Measurements from ENCODE around the gene PTPRT.

DNA sequence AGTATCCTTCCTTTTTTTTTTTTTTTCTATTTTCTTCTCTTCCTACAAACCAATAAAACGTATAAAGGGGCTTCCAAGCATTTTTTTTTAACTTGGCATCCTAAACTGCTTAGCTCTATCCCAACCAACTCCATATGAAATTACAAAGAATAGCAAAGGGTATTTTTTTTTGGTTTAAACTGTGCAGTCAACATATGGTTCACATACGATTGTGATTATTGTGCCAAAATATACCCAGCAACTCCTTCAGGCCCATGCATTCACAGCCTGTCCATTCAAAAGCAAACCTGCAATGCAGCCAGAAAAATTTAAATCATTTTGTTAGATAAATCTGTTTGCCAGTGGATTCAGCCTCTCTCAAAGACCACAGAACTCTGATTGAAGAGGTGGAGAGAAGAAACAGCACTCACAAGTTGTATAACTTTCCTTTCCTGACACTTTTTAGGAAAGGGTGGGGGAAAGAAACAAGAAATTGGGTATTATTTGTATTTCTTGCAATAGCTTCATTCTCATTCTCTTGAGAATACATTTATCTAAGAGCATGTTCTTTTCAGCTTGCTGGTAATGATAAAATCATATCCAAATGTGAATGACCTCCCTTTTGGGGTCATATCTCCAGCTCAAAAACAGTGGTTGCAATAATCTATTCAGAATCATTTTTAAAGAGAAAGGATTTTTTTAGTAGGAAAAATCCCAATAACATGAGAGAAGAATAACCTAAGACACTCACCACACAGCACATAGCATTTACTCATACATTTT lies 870.3 kb downstream of the PTPRT start:
- TF ChIP-seq, protein P1, sequence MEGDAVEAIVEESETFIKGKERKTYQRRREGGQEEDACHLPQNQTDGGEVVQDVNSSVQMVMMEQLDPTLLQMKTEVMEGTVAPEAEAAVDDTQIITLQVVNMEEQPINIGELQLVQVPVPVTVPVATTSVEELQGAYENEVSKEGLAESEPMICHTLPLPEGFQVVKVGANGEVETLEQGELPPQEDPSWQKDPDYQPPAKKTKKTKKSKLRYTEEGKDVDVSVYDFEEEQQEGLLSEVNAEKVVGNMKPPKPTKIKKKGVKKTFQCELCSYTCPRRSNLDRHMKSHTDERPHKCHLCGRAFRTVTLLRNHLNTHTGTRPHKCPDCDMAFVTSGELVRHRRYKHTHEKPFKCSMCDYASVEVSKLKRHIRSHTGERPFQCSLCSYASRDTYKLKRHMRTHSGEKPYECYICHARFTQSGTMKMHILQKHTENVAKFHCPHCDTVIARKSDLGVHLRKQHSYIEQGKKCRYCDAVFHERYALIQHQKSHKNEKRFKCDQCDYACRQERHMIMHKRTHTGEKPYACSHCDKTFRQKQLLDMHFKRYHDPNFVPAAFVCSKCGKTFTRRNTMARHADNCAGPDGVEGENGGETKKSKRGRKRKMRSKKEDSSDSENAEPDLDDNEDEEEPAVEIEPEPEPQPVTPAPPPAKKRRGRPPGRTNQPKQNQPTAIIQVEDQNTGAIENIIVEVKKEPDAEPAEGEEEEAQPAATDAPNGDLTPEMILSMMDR (IDR thresholded peaks at IDR 0.05; ENCODE audit: borderline replicate concordance, extremely low read depth, low read length, poor library complexity, severe bottlenecking): no peak
- TF ChIP-seq EZH2 (IDR thresholded peaks at IDR 0.05; ENCODE audit: borderline replicate concordance, low read depth, low read length, severe bottlenecking): no peak
